KOPT-K1 (cell line): Measurements from ENCODE around the gene TRIM9.
"Not testable (repeated sequence)": the region's sequence is repeated elsewhere in the genome, so short reads cannot be mapped to it uniquely, and the experiment has no call there.

Source experiments
- H3K27ac ChIP-seq: fragments of 200-600 bp; sonication (generic); 2 replicates; pipeline ENCODE4 v1.5.1; 2016; ENCODE audit warnings: antibody characterized with exemption, mild to moderate bottlenecking, low read depth, low read length; ENCODE audit not compliant: poor library complexity, severe bottlenecking
- H3K36me3 ChIP-seq: fragments of 200-600 bp; sonication (generic); 2 replicates; pipeline ENCODE4 v1.5.1; 2017; ENCODE audit warnings: antibody characterized with exemption, mild to moderate bottlenecking, low read length, moderate library complexity; ENCODE audit not compliant: insufficient read depth
- H3K9me3 ChIP-seq: fragments of 200-600 bp; sonication (generic); 2 replicates; pipeline ENCODE4 v1.5.1; 2017; ENCODE audit warnings: antibody characterized with exemption, low read length, mild to moderate bottlenecking; ENCODE audit not compliant: insufficient read depth, poor library complexity, severe bottlenecking

TRIM9 gene

GRCh38 chr14:50979941-50980850 is 114.7 kb downstream of the TRIM9 start:
- Histone ChIP-seq H3K9me3 (no peaks in the 10 kb centered on the region), H3K36me3 (no peaks in the 10 kb centered on the region), H3K27ac (no peak overlapping the region)

- Histone ChIP-seq H3K36me3 (no peaks in the 10 kb centered on the region), H3K9me3 (no peaks in the 10 kb centered on the region), H3K27ac (no peak overlapping the region)
These were observed 116.0 kb downstream of the TRIM9 start for GRCh38 chr14:50978888-50979287.

- no peak overlapping the region for H3K27ac ChIP-seq
- no peaks in the 10 kb centered on the region for H3K9me3 ChIP-seq
- no peaks in the 10 kb centered on the region for H3K36me3 ChIP-seq
These were observed 116.4 kb downstream of the TRIM9 start for GRCh38 chr14:50978529-50978871.

GRCh38 chr14:50977863-50978528 is 116.9 kb downstream of the TRIM9 start:
- H3K27ac ChIP-seq, result no peak overlapping the region
- no peaks in the 10 kb centered on the region for H3K9me3 ChIP-seq
- H3K36me3 ChIP-seq, result no peaks in the 10 kb centered on the region

GRCh38 chr14:50974118-50974517 is 120.8 kb downstream of the TRIM9 start:
- Histone ChIP-seq H3K9me3 (no peaks in the 10 kb centered on the region), H3K27ac (no peak overlapping the region), H3K36me3 (no peaks in the 10 kb centered on the region)

- Histone ChIP-seq H3K27ac (no peak overlapping the region), H3K9me3 (no peaks in the 10 kb centered on the region), H3K36me3 (no peaks in the 10 kb centered on the region)
These were observed 122.2 kb downstream of the TRIM9 start for GRCh38 chr14:50972734-50973133.

GRCh38 chr14:50970886-50971781 is 123.8 kb downstream of the TRIM9 start:
- no peak overlapping the region for H3K27ac ChIP-seq
- H3K9me3 ChIP-seq, result no peaks in the 10 kb centered on the region
- no peaks in the 10 kb centered on the region for H3K36me3 ChIP-seq

- Histone ChIP-seq H3K27ac (no peak overlapping the region), H3K36me3 (no peaks in the 10 kb centered on the region), H3K9me3 (no peaks in the 10 kb centered on the region)
These were observed 127.1 kb downstream of the TRIM9 start for GRCh38 chr14:50967790-50968189.

- Histone ChIP-seq H3K36me3 (no peaks in the 10 kb centered on the region), H3K9me3 (no peaks in the 10 kb centered on the region), H3K27ac (no peak overlapping the region)
These were observed 127.8 kb downstream of the TRIM9 start for GRCh38 chr14:50967103-50967502.

GRCh38 chr14:50964683-50965390 is 130.1 kb downstream of the TRIM9 start:
- Histone ChIP-seq H3K36me3 (no peaks in the 10 kb centered on the region), H3K27ac (no peak overlapping the region), H3K9me3 (no peaks in the 10 kb centered on the region)

- Histone ChIP-seq H3K36me3 (no peaks in the 10 kb centered on the region), H3K9me3 (no peaks in the 10 kb centered on the region), H3K27ac (no peak overlapping the region)
These were observed 131.0 kb downstream of the TRIM9 start for GRCh38 chr14:50963919-50964318.

- H3K36me3 ChIP-seq, result no peaks in the 10 kb centered on the region
- no peaks in the 10 kb centered on the region for H3K9me3 ChIP-seq
- H3K27ac ChIP-seq, result no peak overlapping the region
These were observed 133.2 kb downstream of the TRIM9 start for GRCh38 chr14:50961605-50962221.

GRCh38 chr14:50957296-50957695 is 137.6 kb downstream of the TRIM9 start:
- H3K36me3 ChIP-seq, result no peaks in the 10 kb centered on the region
- no peak overlapping the region for H3K27ac ChIP-seq
- H3K9me3 ChIP-seq, result no peaks in the 10 kb centered on the region

GRCh38 chr14:50956421-50956820 is 138.5 kb downstream of the TRIM9 start:
- not testable (repeated sequence) for H3K9me3 ChIP-seq, H3K36me3 ChIP-seq, H3K27ac ChIP-seq
